CD14-positive monocyte (primary cell): ENCODE results near the gene SPHK1. TPM values are rescaled to one million over a fixed set of nuclear protein-coding genes. Genes with fewer than 3 reads are reported as not detected.
A peak's percentile ranks its signal among the peaks of the same experiment; 100 is the strongest.

Source experiments
- DNase-seq, 3 donors: peaks; one replicate each; pipeline ENCODE4 v3.0.0-alpha.2; 2011 to 2022
- H2AFZ ChIP-seq: 2 replicates; pipeline ENCODE4 v1.6.0; 2012; ENCODE audit warnings: mild to moderate bottlenecking, low read depth, low read length, inconsistent platforms; ENCODE audit not compliant: insufficient read depth, poor library complexity, severe bottlenecking
- H3K27ac ChIP-seq, 2 donors: 1 replicate in 1 of 2; 2 replicates in 1 of 2; pipeline ENCODE4 v1.5.1; 2012 to 2013; ENCODE audit warnings: low read length in 2 of 2, control low read depth in 1 of 2, inconsistent platforms in 1 of 2, low read depth in 1 of 2, mild to moderate bottlenecking in 1 of 2
- H3K27me3 ChIP-seq, 2 donors: one replicate each; pipeline versions ENCODE4 v1.6.0 to v1.6.1; 2011 to 2013; ENCODE audit warnings: low read length in 2 of 2; ENCODE audit not compliant: control insufficient read depth in 2 of 2, insufficient read depth in 2 of 2
- H3K36me3 ChIP-seq, 2 donors: replicated peaks in 1 of 2; 1 replicate in 1 of 2; 2 replicates in 1 of 2; pipeline versions ENCODE4 v1.5.1 to v1.6.1; 2012 to 2013; ENCODE audit warnings: low read length in 2 of 2, control low read depth in 1 of 2, inconsistent platforms in 1 of 2, mild to moderate bottlenecking in 1 of 2; ENCODE audit not compliant: insufficient read depth in 2 of 2, control insufficient read depth in 1 of 2
- H3K4me1 ChIP-seq, 2 donors: 1 replicate in 1 of 2; 2 replicates in 1 of 2; pipeline versions ENCODE4 v1.5.1 to v1.6.1; 2012 to 2013; ENCODE audit warnings: low read length in 2 of 2, control low read depth in 1 of 2, inconsistent platforms in 1 of 2, mild to moderate bottlenecking in 1 of 2, moderate library complexity in 1 of 2; ENCODE audit not compliant: insufficient read depth in 2 of 2, control insufficient read depth in 1 of 2
- H3K4me2 ChIP-seq: replicated peaks from 2 replicates; pipeline ENCODE3; 2012; ENCODE audit warnings: low read length, moderate library complexity, mild to moderate bottlenecking; ENCODE audit not compliant: poor library complexity, severe bottlenecking; ENCODE audit errors: extremely low read depth
- H3K4me3 ChIP-seq, 3 experiments: fragments of 200-600 bp in 1 of 3; sonication (generic) in 1 of 3; replicated peaks in 1 of 3; 1 replicate in 2 of 3; 2 replicates in 1 of 3; pipeline ENCODE4 v1.5.1; 2011 to 2013; ENCODE audit warnings: low read length in 3 of 3, mild to moderate bottlenecking in 3 of 3, control low read depth in 2 of 3, low read depth in 2 of 3, inconsistent platforms in 1 of 3, moderate library complexity in 1 of 3
- H3K79me2 ChIP-seq: 2 replicates; pipeline ENCODE4 v1.6.0; 2012; ENCODE audit warnings: mild to moderate bottlenecking, control low read depth, inconsistent platforms, low read length, moderate library complexity; ENCODE audit not compliant: insufficient read depth
- H3K9ac ChIP-seq: 2 replicates; pipeline ENCODE4 v1.6.0; 2017; ENCODE audit warnings: low read length, mild to moderate bottlenecking; ENCODE audit not compliant: insufficient read depth, poor library complexity, severe bottlenecking
- H3K9me3 ChIP-seq, 2 donors: replicated peaks in 1 of 2; 1 replicate in 1 of 2; 2 replicates in 1 of 2; pipeline versions ENCODE4 v1.5.1 to v1.6.1; 2012 to 2013; ENCODE audit warnings: low read length in 2 of 2, control low read depth in 1 of 2; ENCODE audit not compliant: control insufficient read depth in 1 of 2, insufficient read depth in 1 of 2
- H4K20me1 ChIP-seq: 2 replicates; pipeline ENCODE4 v1.6.0; 2012; ENCODE audit warnings: mild to moderate bottlenecking, low read length, control low read depth, moderate library complexity; ENCODE audit not compliant: insufficient read depth
- H3K27ac Mint-ChIP-seq, 7 donors: one replicate each; pipeline ENCODE4 v1.8.0; 2020; ENCODE audit warnings: mild to moderate bottlenecking in 7 of 7, mixed read lengths in 7 of 7, moderate library complexity in 6 of 7, inconsistent platforms in 2 of 7
- H3K27me3 Mint-ChIP-seq, 3 donors: one replicate each; pipeline ENCODE4 v1.8.0; 2021 to 2022; ENCODE audit warnings: low read depth in 3 of 3, mild to moderate bottlenecking in 3 of 3, mixed read lengths in 3 of 3, moderate library complexity in 3 of 3, inconsistent platforms in 1 of 3
- H3K36me3 Mint-ChIP-seq, 2 donors: one replicate each; pipeline ENCODE4 v1.8.0; 2020; ENCODE audit warnings: mixed read lengths in 2 of 2, inconsistent platforms in 1 of 2, mild to moderate bottlenecking in 1 of 2
- H3K4me1 Mint-ChIP-seq: one replicate; pipeline ENCODE4 v1.8.0; 2020; ENCODE audit warnings: mild to moderate bottlenecking, mixed read lengths
- H3K4me3 Mint-ChIP-seq, 2 donors: one replicate each; pipeline ENCODE4 v1.8.0; 2020; ENCODE audit warnings: mild to moderate bottlenecking in 2 of 2, mixed read lengths in 2 of 2, moderate library complexity in 1 of 2
- H3K9me3 Mint-ChIP-seq, 7 donors: one replicate each; pipeline ENCODE4 v1.8.0; 2020 to 2022; ENCODE audit warnings: mixed read lengths in 7 of 7, mild to moderate bottlenecking in 6 of 7, moderate library complexity in 6 of 7, inconsistent platforms in 2 of 7
- WGBS: methylation state at CpG from one replicate; pipeline ENCODE4 v1.1.5; 2013; ENCODE audit warnings: missing lambda C conversion rate; ENCODE audit not compliant: insufficient coverage; 5-methylcytosine and 5-hydroxymethylcytosine counted together
- intact Hi-C, 2 donors: fragments of 100-400 bp; cut with micrococcal nuclease; formaldehyde crosslinking; loops; one replicate each; pipeline versions ENCODE4 v1.15.0 to v1.15.1; 2023
- polyA plus RNA-seq, 3 donors: library from polyadenylated mRNA; depleted of rRNA in 1 of 3; unstranded in 2 of 3; stranded (reverse) in 1 of 3; fragments of 300-500 nt in 2 of 3; fragments of >200 nt in 1 of 3; fragmentation: Illumina TruSeq in 2 of 3; gene quantifications; 1 replicate in 2 of 3; 2 replicates in 1 of 3; pipeline ENCODE4 v1.2.3, GENCODE V29; 2012 to 2021
- TF ChIP-seq, protein P1 (sequence below): fragments of 200-600 bp; IDR thresholded peaks from one replicate; pipeline ENCODE4 v1.8.0; 2022; ENCODE audit warnings: antibody characterized with exemption, mild to moderate bottlenecking

Gene SPHK1
- polyA plus RNA-seq, 3 donors = 12.9 to 33.9 (median 19.1) TPM

- Histone ChIP-seq H3K9me3 (no peaks in the 10 kb centered on the region), H3K79me2 (peaks cover 24% of the 10 kb centered on the region), H3K4me1 (no peaks in the 10 kb centered on the region), H2AFZ (no peak overlapping the region), H3K4me3 (no peak overlapping the region), H3K36me3 (peaks cover 3 to 16% of the 10 kb centered on the region in 2 donors), H3K27ac (no peak overlapping the region), H3K9ac (no peak overlapping the region), H3K27me3 (no peaks in the 10 kb centered on the region), H4K20me1 (peaks cover 70% of the 10 kb centered on the region), H3K4me2 (no peak overlapping the region)
- peaks cover 2% of the 10 kb centered on the region for H3K4me1 Mint-ChIP-seq
- no peak for DNase-seq
- no peak overlapping the region for H3K4me3 Mint-ChIP-seq
- intact Hi-C loops = no loop called here
- H3K27ac Mint-ChIP-seq = peak overlapping the region in 1 of 7 donors; percentile 30
- 85% methylated on average over 10 of the region's 10 CpGs for WGBS
- TF ChIP-seq, protein P1, sequence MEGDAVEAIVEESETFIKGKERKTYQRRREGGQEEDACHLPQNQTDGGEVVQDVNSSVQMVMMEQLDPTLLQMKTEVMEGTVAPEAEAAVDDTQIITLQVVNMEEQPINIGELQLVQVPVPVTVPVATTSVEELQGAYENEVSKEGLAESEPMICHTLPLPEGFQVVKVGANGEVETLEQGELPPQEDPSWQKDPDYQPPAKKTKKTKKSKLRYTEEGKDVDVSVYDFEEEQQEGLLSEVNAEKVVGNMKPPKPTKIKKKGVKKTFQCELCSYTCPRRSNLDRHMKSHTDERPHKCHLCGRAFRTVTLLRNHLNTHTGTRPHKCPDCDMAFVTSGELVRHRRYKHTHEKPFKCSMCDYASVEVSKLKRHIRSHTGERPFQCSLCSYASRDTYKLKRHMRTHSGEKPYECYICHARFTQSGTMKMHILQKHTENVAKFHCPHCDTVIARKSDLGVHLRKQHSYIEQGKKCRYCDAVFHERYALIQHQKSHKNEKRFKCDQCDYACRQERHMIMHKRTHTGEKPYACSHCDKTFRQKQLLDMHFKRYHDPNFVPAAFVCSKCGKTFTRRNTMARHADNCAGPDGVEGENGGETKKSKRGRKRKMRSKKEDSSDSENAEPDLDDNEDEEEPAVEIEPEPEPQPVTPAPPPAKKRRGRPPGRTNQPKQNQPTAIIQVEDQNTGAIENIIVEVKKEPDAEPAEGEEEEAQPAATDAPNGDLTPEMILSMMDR = no peak
- H3K9me3 Mint-ChIP-seq = no peaks in the 10 kb centered on the region
- H3K36me3 Mint-ChIP-seq = peaks cover 19 to 39% of the 10 kb centered on the region in 2 donors
- peaks cover 0 to 3% (median 0%) of the 10 kb centered on the region in 3 donors for H3K27me3 Mint-ChIP-seq
Observed at GRCh38 chr17:76420356-76421043, 36.1 kb downstream of the SPHK1 start.

DNA sequence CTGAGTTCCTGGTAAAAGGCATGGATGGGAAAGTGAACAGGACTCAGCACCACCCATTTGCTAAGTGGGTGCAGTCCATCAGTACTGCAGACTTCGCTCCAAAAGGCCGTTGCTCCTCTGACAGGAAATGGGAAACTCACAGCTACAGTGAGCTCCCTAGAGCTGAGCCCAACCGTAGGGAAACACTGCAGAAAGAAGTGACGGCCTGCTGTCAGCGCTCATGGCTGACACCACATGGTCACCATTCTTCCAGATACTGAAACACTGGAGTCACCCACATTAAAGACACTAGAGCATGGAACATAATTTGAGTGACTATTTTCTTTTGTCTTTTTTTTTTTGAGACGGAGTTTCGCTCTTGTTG, 36.6 kb downstream of the SPHK1 start:
- Histone ChIP-seq H3K4me3 (no peak overlapping the region), H4K20me1 (peaks cover 74% of the 10 kb centered on the region), H3K4me2 (no peak overlapping the region), H3K27me3 (no peaks in the 10 kb centered on the region), H3K4me1 (no peaks in the 10 kb centered on the region), H3K9ac (no peak overlapping the region), H2AFZ (no peak overlapping the region), H3K27ac (no peak overlapping the region), H3K9me3 (no peaks in the 10 kb centered on the region), H3K79me2 (peaks cover 28% of the 10 kb centered on the region), H3K36me3 (peaks cover 3 to 16% of the 10 kb centered on the region in 2 donors)
- Mint-ChIP-seq H3K4me3 (no peak overlapping the region), H3K27ac (no peak overlapping the region), H3K4me1 (peaks cover 2% of the 10 kb centered on the region), H3K27me3 (peaks cover 0 to 3% (median 0%) of the 10 kb centered on the region in 3 donors), H3K36me3 (peaks cover 20 to 39% of the 10 kb centered on the region in 2 donors), H3K9me3 (no peaks in the 10 kb centered on the region)
- 95% methylated on average over 3 of the region's 7 CpGs for WGBS
- DNase-seq = no peak
- intact Hi-C loops = no loop called here
- TF ChIP-seq, protein P1 = no peak
